ENCODE data around the gene TXNRD2.

TXNRD2 gene

DNA sequence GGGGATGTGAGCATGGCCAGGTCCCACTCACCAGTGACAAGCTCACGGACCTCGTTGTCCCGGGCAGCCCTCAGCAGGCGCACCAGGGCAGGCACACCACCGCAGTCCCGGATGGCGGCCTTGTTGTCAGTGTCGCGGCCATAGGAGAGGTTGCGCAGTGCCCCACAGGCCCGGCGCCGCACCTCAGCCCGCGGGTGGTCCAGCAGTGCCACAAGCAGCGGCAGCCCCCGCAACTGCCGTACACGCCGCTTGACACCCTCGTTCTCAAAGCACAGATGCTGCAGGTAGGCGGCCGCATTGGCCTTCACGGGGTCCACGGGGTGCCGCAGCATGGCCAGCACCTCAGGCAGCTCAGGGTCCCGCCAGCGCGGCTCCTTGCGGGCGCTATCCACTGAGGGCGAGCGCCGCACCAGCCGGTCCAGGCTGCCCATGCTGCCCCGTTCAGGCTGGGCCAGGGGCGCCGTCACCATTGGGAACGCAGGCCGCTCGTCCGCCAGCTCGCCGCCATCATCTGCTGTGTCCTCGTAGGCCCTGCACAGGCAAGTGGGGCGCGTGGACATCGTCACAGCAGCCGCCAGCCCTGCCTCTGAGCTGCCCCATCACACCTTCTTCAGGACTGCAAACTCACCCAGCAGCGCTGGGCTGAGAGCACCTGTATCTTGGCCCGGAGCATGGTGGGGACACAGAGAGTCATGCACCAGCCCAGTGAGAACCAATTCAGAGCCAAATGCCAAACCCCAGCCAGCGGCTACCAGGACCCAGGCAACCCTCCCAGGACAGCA, 38.3 kb upstream of the TXNRD2 start:
- DNase-seq = no peak

DNA sequence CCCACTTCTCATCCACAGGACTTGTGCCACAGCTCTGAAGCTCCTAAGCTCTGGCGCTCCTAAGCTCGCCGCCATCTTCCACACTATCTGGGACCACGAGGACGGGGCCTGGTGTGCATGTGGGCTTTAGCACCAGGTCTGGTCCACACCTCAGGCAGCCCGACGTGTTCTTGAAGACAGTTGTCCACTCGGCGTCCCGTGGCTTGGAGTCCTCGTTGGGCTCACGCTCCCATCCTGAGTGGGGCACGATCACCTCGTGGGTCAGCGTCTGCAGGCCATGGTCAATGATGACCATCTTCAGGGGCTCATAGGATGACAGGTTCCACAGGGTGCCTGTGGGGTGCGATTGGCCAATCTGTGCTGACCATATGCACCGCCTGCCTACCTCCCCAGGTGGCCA, 37.1 kb upstream of the TXNRD2 start:
- DNase-seq = no peak

- DNase-seq = no peak
Observed at GRCh38 chr22:19977296-19978243, 36.0 kb upstream of the TXNRD2 start.

GRCh38 chr22:19976671-19977070, 35.1 kb upstream of the TXNRD2 start:
- no peak for DNase-seq

DNA sequence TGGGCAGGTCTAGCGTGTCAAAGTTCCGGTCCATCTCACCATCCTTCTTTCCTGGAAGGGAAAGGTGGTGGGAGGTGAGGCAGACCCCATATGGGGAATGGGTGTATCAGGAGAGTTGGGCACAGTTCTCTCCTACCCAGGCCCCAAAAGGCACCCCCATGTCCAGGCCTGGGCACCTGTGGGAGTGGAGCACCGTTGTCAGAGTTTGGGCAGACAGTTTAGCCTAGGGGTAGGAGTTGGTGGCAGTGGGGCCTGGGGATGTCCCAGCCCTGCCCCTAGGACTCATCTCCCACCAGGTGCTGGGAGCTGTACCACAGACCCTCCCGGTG, 34.1 kb upstream of the TXNRD2 start:
- no peak for DNase-seq

- DNase-seq = peak; percentile 28 to 36
Observed at GRCh38 chr22:19974935-19975706, 33.5 kb upstream of the TXNRD2 start.

GRCh38 chr22:19974268-19974861, 32.7 kb upstream of the TXNRD2 start:
- peak; percentile 61 to 64 for DNase-seq

GRCh38 chr22:19973551-19974267, 32.1 kb upstream of the TXNRD2 start:
- DNase-seq = no peak

- no peak for DNase-seq
Observed at GRCh38 chr22:19972652-19973550, 31.3 kb upstream of the TXNRD2 start.

GRCh38 chr22:19972251-19972650, 30.6 kb upstream of the TXNRD2 start:
- no peak for DNase-seq

DNA sequence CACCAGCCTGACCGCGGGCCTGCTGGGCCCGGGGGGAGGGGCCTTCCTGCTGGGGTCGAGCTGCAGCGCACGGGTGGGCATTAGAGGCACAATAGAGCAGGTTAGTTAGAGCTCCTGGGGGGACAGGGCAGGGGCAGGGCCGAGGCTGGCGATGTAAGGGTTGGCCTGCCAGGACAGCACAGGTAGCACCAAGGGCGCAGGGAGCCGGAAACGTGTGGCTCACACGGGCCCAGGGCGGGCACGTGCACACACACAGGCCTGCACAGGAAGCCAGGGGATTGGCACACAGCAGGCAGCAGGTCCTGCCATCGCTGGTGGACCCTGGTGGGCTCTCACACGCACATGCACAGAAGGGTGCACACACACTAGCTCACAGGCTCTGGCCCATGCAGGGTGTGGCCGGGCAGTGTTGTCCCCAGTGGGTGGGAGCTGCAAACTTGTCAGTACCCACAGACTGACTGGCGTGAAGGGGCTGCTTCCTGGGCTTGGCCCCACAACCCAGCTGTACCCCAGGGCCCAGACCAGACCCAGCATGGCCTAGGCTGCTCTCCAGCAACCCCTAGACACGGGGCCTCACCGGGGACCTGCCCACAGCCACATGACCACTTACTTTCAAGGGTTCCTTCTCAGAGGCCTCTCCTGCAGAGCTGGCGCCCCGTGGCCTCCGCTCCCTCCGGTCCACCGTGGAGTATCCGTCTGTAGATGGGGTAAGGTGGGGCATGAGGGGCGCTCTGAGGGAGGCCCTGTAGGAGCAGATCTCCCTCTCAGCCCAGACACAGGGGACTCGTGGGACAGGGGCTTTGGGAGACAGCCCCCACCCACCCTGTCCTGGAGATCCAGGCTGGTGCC, 29.9 kb upstream of the TXNRD2 start:
- DNase-seq = no peak

- peak; percentile 61 to 71 for DNase-seq
Observed at GRCh38 chr22:19970479-19971275, 29.1 kb upstream of the TXNRD2 start.

GRCh38 chr22:19970031-19970478, 28.4 kb upstream of the TXNRD2 start:
- no peak for DNase-seq

DNA sequence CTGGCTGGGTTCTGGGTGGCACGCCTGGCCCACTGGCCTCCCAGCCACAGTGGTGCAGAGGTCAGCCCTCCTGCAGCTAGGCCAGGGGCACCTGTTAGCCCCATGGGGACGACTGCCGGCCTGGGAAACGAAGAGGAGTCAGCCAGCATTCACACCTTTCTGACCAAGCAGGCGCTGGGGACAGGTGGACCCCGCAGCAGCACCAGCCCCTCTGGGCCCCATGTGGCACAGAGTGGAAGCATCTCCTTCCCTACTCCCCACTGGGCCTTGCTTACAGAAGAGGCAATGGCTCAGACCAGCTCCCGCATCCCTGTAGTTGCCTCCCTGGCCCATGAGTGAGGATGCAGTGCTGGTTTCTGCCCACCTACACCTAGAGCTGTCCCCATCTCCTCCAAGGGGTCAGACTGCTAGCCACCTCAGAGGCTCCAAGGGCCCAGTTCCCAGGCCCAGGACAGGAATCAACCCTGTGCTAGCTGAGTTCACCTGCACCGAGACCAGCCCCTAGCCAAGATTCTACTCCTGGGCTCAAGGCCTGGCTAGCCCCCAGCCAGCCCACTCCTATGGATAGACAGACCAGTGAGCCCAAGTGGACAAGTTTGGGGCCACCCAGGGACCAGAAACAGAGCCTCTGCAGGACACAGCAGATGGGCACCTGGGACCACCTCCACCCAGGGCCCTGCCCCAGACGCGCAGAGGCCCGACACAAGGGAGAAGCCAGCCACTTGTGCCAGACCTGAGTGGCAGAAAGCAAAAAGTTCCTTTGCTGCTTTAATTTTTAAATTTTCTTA, 27.7 kb upstream of the TXNRD2 start:
- DNase-seq = no peak

DNA sequence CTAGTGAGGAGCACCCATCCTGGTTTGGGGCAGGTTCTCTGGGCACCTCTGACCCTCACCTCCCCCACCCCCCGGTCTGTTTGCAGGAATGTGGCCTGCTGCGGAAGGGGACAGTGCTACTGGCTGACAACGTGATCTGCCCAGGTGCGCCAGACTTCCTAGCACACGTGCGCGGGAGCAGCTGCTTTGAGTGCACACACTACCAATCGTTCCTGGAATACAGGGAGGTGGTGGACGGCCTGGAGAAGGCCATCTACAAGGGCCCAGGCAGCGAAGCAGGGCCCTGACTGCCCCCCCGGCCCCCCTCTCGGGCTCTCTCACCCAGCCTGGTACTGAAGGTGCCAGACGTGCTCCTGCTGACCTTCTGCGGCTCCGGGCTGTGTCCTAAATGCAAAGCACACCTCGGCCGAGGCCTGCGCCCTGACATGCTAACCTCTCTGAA, 26.9 kb upstream of the TXNRD2 start:
- DNase-seq = no peak

- no peak for DNase-seq
Observed at GRCh38 chr22:19967850-19968449, 26.3 kb upstream of the TXNRD2 start.

GRCh38 chr22:19966908-19967750, 25.5 kb upstream of the TXNRD2 start:
- no peak for DNase-seq

Measured in Kasumi-1 (cell line).